Breast epithelium (tissue), 4 donors: Measurements from ENCODE around the gene CHST15. TPM values are rescaled to one million over a fixed set of nuclear protein-coding genes. Genes with fewer than 3 reads are reported as not detected.
A peak's percentile ranks its signal among the peaks of the same experiment; 100 is the strongest.
"Not testable (repeated sequence)": the region's sequence is repeated elsewhere in the genome, so short reads cannot be mapped to it uniquely, and the experiment has no call there.

Experiments used
- DNase-seq, 2 donors: peaks; one replicate each; pipeline ENCODE4 v3.0.0-alpha.2; 2019; ENCODE audit warnings: low spot score in 2 of 2
- H3K27ac ChIP-seq, 2 donors: fragments of 200-600 bp; sonication (generic) in 1 of 2; one replicate each; pipeline ENCODE4 v1.5.1; 2016 to 2019; ENCODE audit warnings: mild to moderate bottlenecking in 1 of 2
- H3K27me3 ChIP-seq, 2 donors: fragments of 200-600 bp; sonication (generic) in 1 of 2; one replicate each; pipeline versions ENCODE4 v1.5.1 to v1.6.0; 2017 to 2019; ENCODE audit warnings: control low read depth in 1 of 2, mild to moderate bottlenecking in 1 of 2
- H3K36me3 ChIP-seq: fragments of 200-600 bp; one replicate; pipeline ENCODE4 v1.5.1; 2019
- H3K4me1 ChIP-seq, 2 donors: fragments of 200-600 bp; sonication (generic); one replicate each; pipeline ENCODE4 v1.5.1; 2016 to 2019; ENCODE audit warnings: control low read depth in 1 of 2
- H3K4me3 ChIP-seq, 3 donors: fragments of 200-600 bp; sonication (generic); 1 replicate in 2 of 3; 2 replicates in 1 of 3; pipeline ENCODE4 v1.5.1; 2016 to 2019; ENCODE audit warnings: mild to moderate bottlenecking in 3 of 3, moderate library complexity in 2 of 3
- H3K9me3 ChIP-seq, 2 donors: fragments of 200-600 bp; sonication (generic) in 1 of 2; one replicate each; pipeline ENCODE4 v1.5.1; 2016 to 2019; ENCODE audit warnings: control low read depth in 1 of 2
- CTCF ChIP-seq, 3 donors: fragments of 450-650 bp; IDR thresholded peaks; one replicate each; pipeline ENCODE4 v1.5.1; 2016 to 2017; ENCODE audit warnings: antibody characterized with exemption in 3 of 3, mild to moderate bottlenecking in 3 of 3, moderate library complexity in 3 of 3
- POLR2A ChIP-seq: fragments of 450-650 bp; IDR thresholded peaks from one replicate; pipeline ENCODE4 v1.6.1; 2016; ENCODE audit warnings: antibody characterized with exemption, mild to moderate bottlenecking, moderate library complexity
- POLR2AphosphoS5 ChIP-seq, 3 donors: sonication (generic); formaldehyde crosslinking; IDR thresholded peaks; one replicate each; pipeline ENCODE4 v1.6.1; 2017; ENCODE audit warnings: antibody characterized with exemption in 3 of 3
- intact Hi-C: fragments of 100-400 bp; cut with DNase I; formaldehyde crosslinking; loops from one replicate; pipeline ENCODE4 v1.15.1; 2023; ENCODE audit warnings: low total_unique reads
- total RNA-seq, 3 donors: library from RNA; depleted of rRNA; stranded (reverse); fragments of >200 nt; gene quantifications; one replicate each; pipeline ENCODE4 v1.1.0, GENCODE V29; 2016

CHST15 gene
- total RNA-seq, 3 donors from 2014 or later: 19.0 to 57.8 (median 56.4) TPM

GRCh38 chr10:124105045-124105444 is 11.6 kb upstream of the CHST15 start:
- Histone ChIP-seq H3K4me1 (peaks cover 0 to 24% of the 10 kb centered on the region in 2 donors), H3K36me3 (no peaks in the 10 kb centered on the region), H3K9me3 (no peaks in the 10 kb centered on the region), H3K27ac (peak overlapping the region; percentile 85 to 91), H3K27me3 (no peaks in the 10 kb centered on the region), H3K4me3 (no peak overlapping the region)
- DNase-seq: no peak
- intact Hi-C loops: no loop called here
- TF ChIP-seq POLR2A: no peak
- no peak for TF ChIP-seq POLR2AphosphoS5 (IDR thresholded peaks at IDR 0.05)
- no peak for TF ChIP-seq CTCF (IDR thresholded peaks at IDR 0.05)

GRCh38 chr10:124104011-124104627 is 10.7 kb upstream of the CHST15 start:
- Histone ChIP-seq H3K9me3 (no peaks in the 10 kb centered on the region), H3K4me3 (no peak overlapping the region), H3K27ac (peak overlapping the region; percentile 85 to 91), H3K4me1 (peaks cover 0 to 24% of the 10 kb centered on the region in 2 donors), H3K27me3 (no peaks in the 10 kb centered on the region), H3K36me3 (no peaks in the 10 kb centered on the region)
- intact Hi-C loops: no loop called here
- no peak for DNase-seq
- no peak for TF ChIP-seq CTCF (IDR thresholded peaks at IDR 0.05)
- no peak for TF ChIP-seq POLR2A
- no peak for TF ChIP-seq POLR2AphosphoS5 (IDR thresholded peaks at IDR 0.05)

- Histone ChIP-seq H3K27ac (peak overlapping the region in 1 of 2 donors; percentile 16), H3K9me3 (no peaks in the 10 kb centered on the region), H3K27me3 (no peaks in the 10 kb centered on the region), H3K36me3 (no peaks in the 10 kb centered on the region), H3K4me3 (no peak overlapping the region), H3K4me1 (peaks cover 0 to 10% of the 10 kb centered on the region in 2 donors)
- intact Hi-C loops: no loop called here
- TF ChIP-seq POLR2AphosphoS5 (IDR thresholded peaks at IDR 0.05): no peak
- no peak for TF ChIP-seq POLR2A
- no peak for TF ChIP-seq CTCF (IDR thresholded peaks at IDR 0.05)
- DNase-seq: no peak
Measured at GRCh38 chr10:124101351-124101750, 8.0 kb upstream of the CHST15 start.

GRCh38 chr10:124100651-124101050 is 7.3 kb upstream of the CHST15 start:
- intact Hi-C loops: not testable (repeated sequence)

GRCh38 chr10:124100124-124100523 is 6.7 kb upstream of the CHST15 start:
- intact Hi-C loops: no loop called here
- no peak for DNase-seq
- no peak for TF ChIP-seq POLR2AphosphoS5 (IDR thresholded peaks at IDR 0.05)
- no peak for TF ChIP-seq CTCF (IDR thresholded peaks at IDR 0.05)
- TF ChIP-seq POLR2A: no peak
- Histone ChIP-seq H3K9me3 (no peaks in the 10 kb centered on the region), H3K27me3 (no peaks in the 10 kb centered on the region), H3K4me1 (peaks cover 0 to 4% of the 10 kb centered on the region in 2 donors), H3K36me3 (no peaks in the 10 kb centered on the region), H3K4me3 (no peak overlapping the region), H3K27ac (no peak overlapping the region)

More at GRCh38 chr10:124100651-124101050, 7.3 kb upstream of the CHST15 start:
- DNase-seq, H3K4me3 ChIP-seq, H3K36me3 ChIP-seq, H3K27ac ChIP-seq, H3K4me1 ChIP-seq, H3K27me3 ChIP-seq, H3K9me3 ChIP-seq: not testable (repeated sequence)
